GM12878 (cell line): ENCODE results near the gene TOMM20. TPM values are rescaled to one million over a fixed set of nuclear protein-coding genes. Genes with fewer than 3 reads are reported as not detected.

ENCODE experiments used
- ATAC-seq: fragments of 200-7000 bp; cut with Tn5 transposase; 3 replicates; pipeline ENCODE4 v1.9.1; 2020; ENCODE audit warnings: mild to moderate bottlenecking, moderate library complexity
- BruUV-seq: library from RNA; stranded (reverse); fragments of 400-500 nt; replicated peaks from 2 replicates; lab custom pipeline; 2021; lab: Mats Ljungman, UMichigan
- CTCF ChIA-PET: fragments of 300-600 bp; sonication (Branson Sonifier 250); formaldehyde crosslinking; extraction: SDS; loops from one replicate; lab custom pipeline; 2021; ENCODE audit warnings: inconsistent platforms; lab: Yijun Ruan, JAX
- POLR2A ChIA-PET: fragments of 350-600 bp; formaldehyde crosslinking; extraction: SDS; loops from one replicate; lab custom pipeline; 2021; ENCODE audit warnings: inconsistent platforms; lab: Charles Lee
- RAD21 ChIA-PET: fragments of 300-600 bp; sonication (Branson Sonifier 250); formaldehyde crosslinking; loops from one replicate; lab custom pipeline; 2023; ENCODE audit warnings: antibody characterized with exemption; ENCODE audit not compliant: unreplicated experiment; lab: Charles Lee
- SMC1A ChIA-PET: fragments of 300-600 bp; sonication (Branson Sonifier 250); formaldehyde crosslinking; loops from one replicate; lab custom pipeline; 2023; ENCODE audit not compliant: unreplicated experiment, uncharacterized antibody; lab: Charles Lee
- DNase-seq: peaks from one replicate; pipeline ENCODE4 v3.0.0-alpha.2; 2011; ENCODE audit warnings: low read depth, low spot score
- FAIRE-seq: peaks from 3 replicates; lab custom pipeline; 2011; peaks lifted over from hg19 to GRCh38; lab: Jason Lieb, UNC
- H2AFZ ChIP-seq: 2 replicates; pipeline ENCODE4 v1.6.0; 2011; ENCODE audit warnings: low read depth, low read length, control low read depth; ENCODE audit not compliant: control insufficient read depth
- H3K27ac ChIP-seq: 2 replicates; pipeline ENCODE4 v1.5.1; 2011; ENCODE audit warnings: control low read depth; ENCODE audit not compliant: control insufficient read depth, insufficient read depth
- H3K27me3 ChIP-seq, 2 experiments: replicated peaks in 1 of 2; 2 replicates each; pipeline versions ENCODE4 v1.6.0 to v1.6.1; 2011; ENCODE audit warnings: low read length in 1 of 2; ENCODE audit not compliant: control insufficient read depth in 2 of 2, insufficient read depth in 2 of 2
- H3K36me3 ChIP-seq, 2 experiments: 2 replicates each; pipeline ENCODE4 v1.5.1; 2011; ENCODE audit warnings: low read length in 1 of 2; ENCODE audit not compliant: control insufficient read depth in 2 of 2, insufficient read depth in 2 of 2
- H3K4me1 ChIP-seq: 2 replicates; pipeline ENCODE4 v1.6.1; 2011; ENCODE audit warnings: mild to moderate bottlenecking, low read length, moderate library complexity, mixed read lengths; ENCODE audit not compliant: control insufficient read depth, insufficient read depth
- H3K4me2 ChIP-seq: 2 replicates; pipeline ENCODE4 v1.6.0; 2011; ENCODE audit warnings: control low read depth; ENCODE audit not compliant: control insufficient read depth, insufficient read depth
- H3K4me3 ChIP-seq: fragments of 200-600 bp; sonication (generic); 2 replicates; pipeline ENCODE4 v1.5.1; 2016
- H3K79me2 ChIP-seq: 2 replicates; pipeline ENCODE4 v1.6.0; 2011; ENCODE audit warnings: low read length; ENCODE audit not compliant: control insufficient read depth, insufficient read depth
- H3K9ac ChIP-seq: 2 replicates; pipeline ENCODE4 v1.8.0; 2011; ENCODE audit warnings: low read length, control low read depth, mixed read lengths; ENCODE audit not compliant: control insufficient read depth, insufficient read depth
- H3K9me3 ChIP-seq: replicated peaks from 3 replicates; pipeline ENCODE4 v1.5.1; 2011; ENCODE audit warnings: mild to moderate bottlenecking, low read length; ENCODE audit not compliant: control insufficient read depth, insufficient read depth
- H4K20me1 ChIP-seq: 2 replicates; pipeline ENCODE4 v1.6.0; 2011; ENCODE audit not compliant: control insufficient read depth, insufficient read depth
- CBX3 ChIP-seq: fragments of 200-600 bp; sonication (generic); IDR thresholded peaks from 2 replicates; pipeline ENCODE4 v1.6.1; 2016; ENCODE audit warnings: low read depth, borderline replicate concordance
- JUNB ChIP-seq: IDR thresholded peaks from 2 replicates; pipeline ENCODE4 v1.6.1; 2016; ENCODE audit warnings: antibody characterized with exemption, mild to moderate bottlenecking
- RBBP5 ChIP-seq: fragments of 200-600 bp; sonication (generic); conservative IDR thresholded peaks from 2 replicates; pipeline ENCODE4 v1.6.1; 2016
- ZNF592 ChIP-seq: fragments of 450-650 bp; IDR thresholded peaks from 2 replicates; pipeline ENCODE4 v1.6.1; 2017; ENCODE audit warnings: mild to moderate bottlenecking, moderate library complexity
- WGBS: methylation state at CpG from one replicate; pipeline ENCODE4 v1.1.6; 2016; ENCODE audit warnings: low lambda C conversion rate; ENCODE audit not compliant: insufficient replicate concordance, insufficient coverage; ENCODE audit errors: missing lambda C conversion rate; 5-methylcytosine and 5-hydroxymethylcytosine counted together
- in situ Hi-C: fragments of 300-500 bp; cut with MboI; formaldehyde crosslinking; loops from 9 replicates; pipeline ENCODE4 v1.14.3; 2018; ENCODE audit warnings: mixed read lengths
- intact Hi-C: fragments of 100-400 bp; cut with micrococcal nuclease; formaldehyde crosslinking; loops from one replicate; pipeline ENCODE4 v1.14.2; 2022; ENCODE audit not compliant: unreplicated experiment
- polyA plus RNA-seq, 11 experiments: library from polyadenylated mRNA; depleted of rRNA in 4 of 11; unstranded in 6 of 11; stranded (reverse) in 5 of 11; fragments of >200 nt; fragmentation: Nextera tagmentation in 4 of 11; fragmentation: Illumina TruSeq in 1 of 11; extraction: Ambion mirVana in 4 of 11; extraction: Trizol in 1 of 11; gene quantifications; 1 replicate in 1 of 11; 2 replicates in 10 of 11; pipeline versions ENCODE4 v1.2.1 to v1.2.3, GENCODE V29; 2011 to 2016; ENCODE audit warnings: inconsistent platforms in 2 of 11, missing spikeins in 2 of 11, low read depth in 1 of 11
- total RNA-seq, 4 experiments: library from RNA; depleted of rRNA in 3 of 4; stranded (reverse); fragments of >200 nt in 3 of 4; fragmentation: Illumina TruSeq in 1 of 4; extraction: Trizol in 1 of 4; gene quantifications; 2 replicates each; pipeline versions ENCODE4 v1.2.1 to v1.2.3, GENCODE V29; 2013 to 2021

TOMM20 gene
- total and polyA plus RNA-seq, 10 of the 15 experiments (the other 5 are each of a cell fraction or from before 2014, with no cell fraction given) = 39.8 to 138 (median 70.1) TPM

GRCh38 chr1:235138821-235139220, 10.2 kb upstream of the TOMM20 start:
- Histone ChIP-seq H4K20me1 (no peaks in the 10 kb centered on the region), H2AFZ (no peak overlapping the region), H3K9ac (no peak overlapping the region), H3K36me3 (peaks cover 27 to 44% of the 10 kb centered on the region in 2 experiments), H3K27ac (no peak overlapping the region), H3K4me2 (no peak overlapping the region), H3K79me2 (no peaks in the 10 kb centered on the region), H3K4me1 (no peaks in the 10 kb centered on the region), H3K9me3 (no peaks in the 10 kb centered on the region), H3K4me3 (no peak overlapping the region), H3K27me3 (no peaks in the 10 kb centered on the region)
- ATAC-seq = no peak
- intact Hi-C loops = no loop called here
- POLR2A ChIA-PET = interaction anchor here (0.5 kb wide), 1 partner anchor 39 kb away, joined by 3 read pairs; no protein-coding TSS in a partner anchor
- SMC1A ChIA-PET = interaction anchor here (1.1 to 1.9 kb wide), 2 partner anchors 9 to 17 kb away, joined by 4 read pairs; no protein-coding TSS in a partner anchor
- FAIRE-seq = no peak
- RAD21 ChIA-PET = no interaction called here
- BruUV-seq = no TSS peak
- 56% methylated on average over 2 of the region's 2 CpGs for WGBS
- TF ChIP-seq CBX3 (no peak), ZNF592 (no peak), JUNB (peak; percentile 32; the same call in 1 of the 2 replicates), RBBP5 (no peak)
- CTCF ChIA-PET = interaction anchor here (0.6 to 1.4 kb wide), 2 partner anchors 14 to 278 kb away, joined by 4 read pairs; no protein-coding TSS in a partner anchor
- DNase-seq = no peak
- in situ Hi-C loops = no loop called here
